ENCODE results near the gene KCNF1. TPM values are rescaled to one million over a fixed set of nuclear protein-coding genes. Genes with fewer than 3 reads are reported as not detected.

Gene KCNF1
- total RNA-seq, 4 donors from 2014 or later: not detected

- WGBS, 2 donors: 82 to 85% methylated on average over 17 of the region's 17 CpGs
- H3K4me3 ChIP-seq (ENCODE audit: low read depth, poor library complexity, severe bottlenecking): no peak overlapping the region
- no peak for TF ChIP-seq POLR2A (IDR thresholded peaks at IDR 0.05)
- DNase-seq (ENCODE audit: low spot score in 2 of 2): no peak
- intact Hi-C loops (cut with DNase I; ENCODE audit: low total_unique reads): loop anchor here (10.0 kb wide), 1 partner anchor 1809 kb away; no protein-coding TSS in a partner anchor
Observed at GRCh38 chr2:10935953-10936942, 24.5 kb downstream of the KCNF1 start.

GRCh38 chr2:10939058-10939457 lies 27.3 kb downstream of the KCNF1 start:
- H3K4me3 ChIP-seq (ENCODE audit: low read depth, poor library complexity, severe bottlenecking): no peak overlapping the region
- TF ChIP-seq CTCF (IDR thresholded peaks at IDR 0.05) (no peak), POLR2A (IDR thresholded peaks at IDR 0.05) (no peak)
- 93 to 95% methylated on average over 3 of the region's 3 CpGs for whole genome bisulfite sequencing, 2 donors
- no peak for DNase-seq (ENCODE audit: low spot score in 2 of 2)
- intact Hi-C loops (cut with DNase I; ENCODE audit: low total_unique reads): loop anchor here (10.0 kb wide), 1 partner anchor 1806 kb away; no protein-coding TSS in a partner anchor

- 54 to 61% methylated on average over 2 of the region's 2 CpGs for WGBS, 2 donors
- no peak overlapping the region for H3K4me3 ChIP-seq (ENCODE audit: low read depth, poor library complexity, severe bottlenecking)
- intact Hi-C loops (cut with DNase I; ENCODE audit: low total_unique reads): no loop called here
- TF ChIP-seq POLR2A (IDR thresholded peaks at IDR 0.05) (no peak), CTCF (IDR thresholded peaks at IDR 0.05) (no peak)
- DNase-seq (ENCODE audit: low spot score in 2 of 2): no peak
Observed at GRCh38 chr2:10940596-10940995, 28.9 kb downstream of the KCNF1 start.

GRCh38 chr2:10941383-10941782 lies 29.6 kb downstream of the KCNF1 start:
- WGBS, 2 donors: 37 to 48% methylated on average over 3 of the region's 3 CpGs
- no peak overlapping the region for H3K4me3 ChIP-seq (ENCODE audit: low read depth, poor library complexity, severe bottlenecking)
- DNase-seq (ENCODE audit: low spot score in 2 of 2): no peak
- TF ChIP-seq POLR2A (IDR thresholded peaks at IDR 0.05) (no peak), CTCF (IDR thresholded peaks at IDR 0.05) (no peak)
- intact Hi-C loops (cut with DNase I; ENCODE audit: low total_unique reads): no loop called here

- intact Hi-C loops (cut with DNase I; ENCODE audit: low total_unique reads): no loop called here
- DNase-seq (ENCODE audit: low spot score in 2 of 2): no peak
- TF ChIP-seq POLR2A (IDR thresholded peaks at IDR 0.05) (no peak), CTCF (IDR thresholded peaks at IDR 0.05) (no peak)
- no peak overlapping the region for H3K4me3 ChIP-seq (ENCODE audit: low read depth, poor library complexity, severe bottlenecking)
- WGBS, 2 donors: 74 to 76% methylated on average over 5 of the region's 5 CpGs
Observed at GRCh38 chr2:10944799-10945198, 33.1 kb downstream of the KCNF1 start.

GRCh38 chr2:10946394-10946793 lies 34.7 kb downstream of the KCNF1 start:
- no peak for DNase-seq (ENCODE audit: low spot score in 2 of 2)
- intact Hi-C loops (cut with DNase I; ENCODE audit: low total_unique reads): no loop called here
- no peak for TF ChIP-seq CTCF (IDR thresholded peaks at IDR 0.05)
- TF ChIP-seq POLR2A (IDR thresholded peaks at IDR 0.05): no peak
- H3K4me3 ChIP-seq (ENCODE audit: low read depth, poor library complexity, severe bottlenecking): no peak overlapping the region
- 86 to 92% methylated on average over 5 to 6 of the region's 6 CpGs for WGBS, 2 donors
